H9 (cell line): ENCODE results near the gene SERPINH1. TPM values are rescaled to one million over a fixed set of nuclear protein-coding genes. Genes with fewer than 3 reads are reported as not detected.

ENCODE experiments used
- DNase-seq: peaks from one replicate; pipeline ENCODE4 v3.0.0-alpha.2; 2017
- H2AFZ ChIP-seq: one replicate; pipeline ENCODE4 v1.6.1; 2013; ENCODE audit warnings: mild to moderate bottlenecking, low read length, control low read depth, moderate library complexity
- H2AK5ac ChIP-seq: 2 replicates; pipeline ENCODE4 v1.6.1; 2013; ENCODE audit warnings: low read length, control low read depth, mixed read lengths; ENCODE audit not compliant: insufficient read length
- H2BK120ac ChIP-seq: one replicate; pipeline ENCODE4 v1.6.1; 2013; ENCODE audit warnings: low read depth, mild to moderate bottlenecking, low read length, control low read depth, inconsistent platforms; ENCODE audit not compliant: poor library complexity, severe bottlenecking
- H2BK12ac ChIP-seq: 2 replicates; pipeline ENCODE4 v1.6.1; 2013; ENCODE audit warnings: low read length, control low read depth, mixed read lengths, low read depth; ENCODE audit not compliant: insufficient read length
- H2BK15ac ChIP-seq: 2 replicates; pipeline ENCODE4 v1.6.1; 2013; ENCODE audit warnings: low read depth, low read length, control low read depth
- H2BK20ac ChIP-seq: one replicate; pipeline ENCODE4 v1.6.1; 2013; ENCODE audit warnings: low read depth, mild to moderate bottlenecking, low read length, control low read depth, inconsistent platforms; ENCODE audit not compliant: poor library complexity, severe bottlenecking
- H2BK5ac ChIP-seq: 2 replicates; pipeline ENCODE4 v1.6.1; 2013; ENCODE audit warnings: low read length, control low read depth, mixed read lengths; ENCODE audit not compliant: insufficient read length
- H3K14ac ChIP-seq: 2 replicates; pipeline ENCODE4 v1.6.1; 2013; ENCODE audit warnings: low read length, control low read depth; ENCODE audit not compliant: insufficient read depth
- H3K18ac ChIP-seq: 2 replicates; pipeline ENCODE4 v1.6.1; 2013; ENCODE audit warnings: low read depth, mild to moderate bottlenecking, mixed read lengths, low read length, control low read depth; ENCODE audit not compliant: insufficient read length
- H3K23ac ChIP-seq: 2 replicates; pipeline ENCODE4 v1.6.1; 2013; ENCODE audit warnings: low read length, control low read depth, mixed read lengths, low read depth; ENCODE audit not compliant: insufficient read length
- H3K23me2 ChIP-seq: 2 replicates; pipeline ENCODE4 v1.6.1; 2013; ENCODE audit warnings: low read depth, mild to moderate bottlenecking, mixed read lengths, low read length, control low read depth; ENCODE audit not compliant: insufficient read length, poor library complexity, severe bottlenecking
- H3K27ac ChIP-seq: 2 replicates; pipeline ENCODE4 v1.5.1; 2013; ENCODE audit warnings: low read length, control low read depth, mixed read lengths, low read depth; ENCODE audit not compliant: insufficient read length
- H3K27me3 ChIP-seq: 2 replicates; pipeline ENCODE4 v1.6.1; 2013; ENCODE audit warnings: low read length, control low read depth, inconsistent platforms; ENCODE audit not compliant: insufficient read depth
- H3K4ac ChIP-seq: 2 replicates; pipeline ENCODE4 v1.6.1; 2013; ENCODE audit warnings: low read depth, mild to moderate bottlenecking, control low read depth, inconsistent platforms, low read length, moderate library complexity
- H3K4me1 ChIP-seq: 2 replicates; pipeline ENCODE4 v1.6.1; 2013; ENCODE audit warnings: low read length, control low read depth, inconsistent platforms; ENCODE audit not compliant: insufficient read depth
- H3K4me2 ChIP-seq: 2 replicates; pipeline ENCODE4 v1.6.1; 2013; ENCODE audit warnings: low read length, control low read depth, mixed read lengths; ENCODE audit not compliant: insufficient read length, insufficient read depth
- H3K56ac ChIP-seq: 2 replicates; pipeline ENCODE4 v1.6.1; 2013; ENCODE audit warnings: low read depth, mild to moderate bottlenecking, mixed read lengths, low read length, control low read depth; ENCODE audit not compliant: insufficient read length
- H3K79me1 ChIP-seq: 2 replicates; pipeline ENCODE4 v1.6.1; 2013; ENCODE audit warnings: low read depth, mild to moderate bottlenecking, moderate library complexity, low read length, control low read depth, inconsistent platforms; ENCODE audit not compliant: insufficient read depth, poor library complexity, severe bottlenecking
- H3K79me2 ChIP-seq: 2 replicates; pipeline ENCODE4 v1.6.1; 2013; ENCODE audit warnings: low read length, control low read depth, inconsistent platforms; ENCODE audit not compliant: insufficient read depth
- H3K9ac ChIP-seq: 2 replicates; pipeline ENCODE4 v1.6.1; 2013; ENCODE audit warnings: low read length, control low read depth, mixed read lengths; ENCODE audit not compliant: insufficient read length; ENCODE audit errors: extremely low read depth
- H3K9me3 ChIP-seq: one replicate; pipeline ENCODE4 v1.6.1; 2013; ENCODE audit warnings: low read depth, low read length, inconsistent platforms; ENCODE audit not compliant: control insufficient read depth
- H3T11ph ChIP-seq: one replicate; pipeline ENCODE4 v1.6.1; 2013; ENCODE audit warnings: mild to moderate bottlenecking, low read length, control low read depth, inconsistent platforms
- H4K20me1 ChIP-seq: one replicate; pipeline ENCODE4 v1.6.1; 2013; ENCODE audit not compliant: control insufficient read depth, insufficient read length, insufficient read depth
- H4K5ac ChIP-seq: 2 replicates; pipeline ENCODE4 v1.6.1; 2013; ENCODE audit warnings: low read depth, mild to moderate bottlenecking, mixed read lengths, low read length, control low read depth; ENCODE audit not compliant: insufficient read length
- H4K8ac ChIP-seq: replicated peaks from 2 replicates; pipeline ENCODE4 v1.6.1; 2013; ENCODE audit warnings: low read length, control low read depth, mixed read lengths, low read depth; ENCODE audit not compliant: insufficient read length
- H4K91ac ChIP-seq: 2 replicates; pipeline ENCODE4 v1.6.1; 2013; ENCODE audit warnings: low read depth, mild to moderate bottlenecking, moderate library complexity, mixed read lengths, low read length, control low read depth; ENCODE audit not compliant: insufficient read length
- H3K27ac Mint-ChIP-seq, 3 experiments: 2 replicates in 2 of 3; 3 replicates in 1 of 3; pipeline ENCODE4 v1.8.0; 2020 to 2021; ENCODE audit warnings: mixed read lengths in 3 of 3, mild to moderate bottlenecking in 1 of 3, moderate library complexity in 1 of 3
- H3K27me3 Mint-ChIP-seq: 2 replicates; pipeline ENCODE4 v1.8.0; 2021; ENCODE audit warnings: low read depth, mild to moderate bottlenecking, moderate library complexity, mixed read lengths
- H3K36me3 Mint-ChIP-seq, 3 experiments: 2 replicates in 2 of 3; 3 replicates in 1 of 3; pipeline ENCODE4 v1.8.0; 2020 to 2021; ENCODE audit warnings: low read depth in 3 of 3, mixed read lengths in 3 of 3; ENCODE audit not compliant: insufficient read depth in 1 of 3
- H3K4me1 Mint-ChIP-seq, 2 experiments: 2 replicates each; pipeline ENCODE4 v1.8.0; 2020; ENCODE audit warnings: mixed read lengths in 2 of 2
- H3K4me3 Mint-ChIP-seq, 2 experiments: 2 replicates in 1 of 2; 3 replicates in 1 of 2; pipeline ENCODE4 v1.8.0; 2020 to 2021; ENCODE audit warnings: mild to moderate bottlenecking in 2 of 2, mixed read lengths in 2 of 2, moderate library complexity in 1 of 2
- H3K9me3 Mint-ChIP-seq, 2 experiments: 2 replicates in 1 of 2; 3 replicates in 1 of 2; pipeline ENCODE4 v1.8.0; 2020; ENCODE audit warnings: mild to moderate bottlenecking in 2 of 2, mixed read lengths in 2 of 2, moderate library complexity in 1 of 2
- WGBS: extraction: QIAGEN DNeasy Blood & Tissue Kit; methylation state at CpG from one replicate; pipeline ENCODE4 v1.1.7; 2013; ENCODE audit warnings: missing lambda C conversion rate, low lambda C conversion rate, mixed read lengths; ENCODE audit not compliant: insufficient read length; ENCODE audit errors: extremely low coverage; 5-methylcytosine and 5-hydroxymethylcytosine counted together
- total RNA-seq: library from RNA; stranded (reverse); gene quantifications from 2 replicates; pipeline ENCODE4 v1.2.1, GENCODE V29; 2021
- TF ChIP-seq, protein P1 (sequence below): fragments of 200-600 bp; sonication (generic); conservative IDR thresholded peaks from 3 replicates; pipeline ENCODE4 v1.8.0; 2021; ENCODE audit warnings: antibody characterized with exemption, mild to moderate bottlenecking

SERPINH1 gene
- total RNA-seq, 1 experiment from 2014 or later, result 253 TPM

DNA sequence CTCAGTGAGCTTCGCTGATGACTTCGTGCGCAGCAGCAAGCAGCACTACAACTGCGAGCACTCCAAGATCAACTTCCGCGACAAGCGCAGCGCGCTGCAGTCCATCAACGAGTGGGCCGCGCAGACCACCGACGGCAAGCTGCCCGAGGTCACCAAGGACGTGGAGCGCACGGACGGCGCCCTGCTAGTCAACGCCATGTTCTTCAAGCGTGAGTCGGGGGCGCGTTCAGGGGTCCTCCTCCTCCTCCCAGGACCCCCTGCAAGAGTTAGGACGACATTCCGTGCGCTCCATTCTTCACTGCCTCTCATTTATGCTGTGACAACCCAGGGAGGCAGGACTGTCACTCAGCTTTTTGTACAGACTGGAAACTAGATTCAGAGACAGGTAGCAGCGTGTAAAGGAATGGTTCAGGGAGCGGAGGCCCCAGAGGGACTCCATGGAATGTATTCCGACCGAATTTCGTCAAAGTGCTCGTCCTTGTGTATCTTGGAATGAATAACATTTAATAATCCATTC lies 4.8 kb downstream of the SERPINH1 start:
- Histone ChIP-seq H4K5ac (no peak overlapping the region), H3K79me1 (peaks cover 3% of the 10 kb centered on the region), H3K23ac (no peak overlapping the region), H2AFZ (no peak overlapping the region), H3K9ac (no peak overlapping the region), H2BK20ac (no peak overlapping the region), H3K18ac (no peak overlapping the region), H4K20me1 (no peaks in the 10 kb centered on the region), H3K27ac (no peak overlapping the region), H4K91ac (no peak overlapping the region), H3K56ac (no peak overlapping the region), H2BK12ac (no peak overlapping the region), H3K4ac (no peak overlapping the region), H3K4me1 (peaks cover 9% of the 10 kb centered on the region), H3K23me2 (peaks cover 14% of the 10 kb centered on the region), H2BK120ac (no peak overlapping the region), H2BK15ac (no peak overlapping the region), H3K9me3 (no peaks in the 10 kb centered on the region), H3K4me2 (no peak overlapping the region), H3K14ac (no peak overlapping the region), H3T11ph (no peak overlapping the region), H2AK5ac (no peak overlapping the region), H4K8ac (no peak overlapping the region), H2BK5ac (no peak overlapping the region), H3K27me3 (no peaks in the 10 kb centered on the region), H3K79me2 (peaks cover 32% of the 10 kb centered on the region; the same call in 1 of the 2 replicates)
- H3K27me3 Mint-ChIP-seq, result no peaks in the 10 kb centered on the region
- WGBS, result no CpG with 5 or more reads among the region's 34 CpGs
- no peak overlapping the region for H3K27ac Mint-ChIP-seq
- H3K36me3 Mint-ChIP-seq, result peaks cover 43 to 73% (median 61%) of the 10 kb centered on the region in 3 experiments
- no peak overlapping the region for H3K4me3 Mint-ChIP-seq
- TF ChIP-seq, protein P1, sequence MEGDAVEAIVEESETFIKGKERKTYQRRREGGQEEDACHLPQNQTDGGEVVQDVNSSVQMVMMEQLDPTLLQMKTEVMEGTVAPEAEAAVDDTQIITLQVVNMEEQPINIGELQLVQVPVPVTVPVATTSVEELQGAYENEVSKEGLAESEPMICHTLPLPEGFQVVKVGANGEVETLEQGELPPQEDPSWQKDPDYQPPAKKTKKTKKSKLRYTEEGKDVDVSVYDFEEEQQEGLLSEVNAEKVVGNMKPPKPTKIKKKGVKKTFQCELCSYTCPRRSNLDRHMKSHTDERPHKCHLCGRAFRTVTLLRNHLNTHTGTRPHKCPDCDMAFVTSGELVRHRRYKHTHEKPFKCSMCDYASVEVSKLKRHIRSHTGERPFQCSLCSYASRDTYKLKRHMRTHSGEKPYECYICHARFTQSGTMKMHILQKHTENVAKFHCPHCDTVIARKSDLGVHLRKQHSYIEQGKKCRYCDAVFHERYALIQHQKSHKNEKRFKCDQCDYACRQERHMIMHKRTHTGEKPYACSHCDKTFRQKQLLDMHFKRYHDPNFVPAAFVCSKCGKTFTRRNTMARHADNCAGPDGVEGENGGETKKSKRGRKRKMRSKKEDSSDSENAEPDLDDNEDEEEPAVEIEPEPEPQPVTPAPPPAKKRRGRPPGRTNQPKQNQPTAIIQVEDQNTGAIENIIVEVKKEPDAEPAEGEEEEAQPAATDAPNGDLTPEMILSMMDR, result no peak
- H3K9me3 Mint-ChIP-seq, result no peaks in the 10 kb centered on the region
- H3K4me1 Mint-ChIP-seq, result peaks cover 25 to 31% of the 10 kb centered on the region in 2 experiments
- no peak for DNase-seq
